ENCODE results near the gene GOLGA8T.
"Not testable (repeated sequence)": the region's sequence is repeated elsewhere in the genome, so short reads cannot be mapped to it uniquely, and the experiment has no call there.

Gene GOLGA8T

GRCh38 chr15:30134751-30135150 lies at the start of gene GOLGA8T:
Gene GOLGA8T (plus strand): TSS chr15:30135051. CDS start chr15:30135149, 98 bp downstream.
- DNase-seq (ENCODE audit: low read depth in 2 of 2) = not testable (repeated sequence)

DNA sequence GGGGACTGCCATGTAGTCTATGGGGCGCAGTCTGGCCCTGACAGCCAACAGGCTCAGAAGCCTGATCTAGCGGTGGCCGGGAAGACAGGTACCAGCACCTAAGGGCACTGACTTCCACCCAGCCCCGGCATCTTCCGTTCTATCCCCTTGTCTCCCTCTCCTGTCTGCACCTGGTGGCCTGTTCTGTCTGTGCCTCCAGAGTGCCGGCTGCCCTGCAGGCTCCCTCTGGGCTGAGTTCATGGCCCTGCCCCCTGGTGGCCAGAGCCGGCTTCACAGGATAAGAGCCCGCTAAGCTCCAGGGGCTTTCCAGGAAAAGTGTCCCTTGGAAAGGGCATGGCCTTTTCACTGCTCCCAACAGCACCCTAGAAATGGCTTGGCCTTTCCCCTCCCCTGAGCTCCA lies 37.0 kb upstream of the GOLGA8T start:
- not testable (repeated sequence) for DNase-seq (ENCODE audit: low read depth in 2 of 2)

- not testable (repeated sequence) for DNase-seq (ENCODE audit: low read depth in 2 of 2)
Observed at GRCh38 chr15:30102890-30103289, 32.0 kb upstream of the GOLGA8T start.

DNA sequence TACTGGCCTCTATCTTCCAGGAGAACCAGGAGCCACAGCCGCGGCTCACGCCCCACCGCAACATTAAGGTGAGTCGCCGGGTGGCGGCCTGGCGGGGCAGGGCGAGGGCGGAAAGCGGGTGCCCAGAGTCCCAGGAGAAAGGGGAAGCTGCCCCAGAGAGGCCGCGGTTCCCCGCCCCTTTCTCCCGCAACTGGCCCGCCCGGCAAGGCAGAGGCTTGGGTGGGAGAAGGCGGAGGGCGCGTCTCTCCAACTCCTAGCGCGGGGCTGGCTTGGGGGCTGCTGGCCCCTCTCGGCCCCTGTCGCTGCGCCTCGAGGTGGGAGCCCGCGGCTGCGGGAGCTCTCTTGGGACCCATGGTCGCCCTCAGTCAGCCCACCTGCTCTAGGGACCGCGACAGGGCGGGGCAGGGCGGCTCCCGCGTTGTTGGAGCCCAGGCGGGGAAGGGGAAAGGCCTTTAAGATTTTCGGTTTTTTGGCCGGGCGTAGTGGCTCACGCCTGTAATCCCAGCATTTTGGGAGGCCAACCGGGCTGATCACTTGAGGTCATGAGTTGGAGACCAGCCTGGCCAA lies 30.8 kb upstream of the GOLGA8T start:
- DNase-seq (ENCODE audit: low read depth in 2 of 2) = not testable (repeated sequence)

GRCh38 chr15:30110591-30110990 lies 24.3 kb upstream of the GOLGA8T start:
- DNase-seq (ENCODE audit: low read depth in 2 of 2) = not testable (repeated sequence)

DNA sequence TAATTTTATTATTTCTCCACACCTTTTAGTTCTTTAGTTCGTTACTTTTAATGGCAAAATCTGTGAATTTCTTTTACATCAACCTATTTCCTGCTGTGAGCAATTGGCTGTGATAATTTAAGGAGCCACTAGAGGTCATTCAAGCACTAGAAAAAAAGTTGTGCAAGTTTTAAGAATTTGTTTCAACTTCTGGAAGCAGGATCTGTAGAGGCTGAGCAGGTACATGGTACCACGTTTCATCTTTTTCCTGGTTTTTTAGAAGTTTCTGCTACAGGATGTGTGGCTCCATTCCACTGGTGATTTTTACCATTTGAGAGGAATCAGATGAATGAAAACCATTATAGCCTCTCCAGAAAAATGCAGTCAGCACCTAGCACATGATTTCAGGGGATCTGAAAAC lies 4.8 kb upstream of the GOLGA8T start:
- DNase-seq (ENCODE audit: low read depth in 2 of 2) = not testable (repeated sequence)

DNA sequence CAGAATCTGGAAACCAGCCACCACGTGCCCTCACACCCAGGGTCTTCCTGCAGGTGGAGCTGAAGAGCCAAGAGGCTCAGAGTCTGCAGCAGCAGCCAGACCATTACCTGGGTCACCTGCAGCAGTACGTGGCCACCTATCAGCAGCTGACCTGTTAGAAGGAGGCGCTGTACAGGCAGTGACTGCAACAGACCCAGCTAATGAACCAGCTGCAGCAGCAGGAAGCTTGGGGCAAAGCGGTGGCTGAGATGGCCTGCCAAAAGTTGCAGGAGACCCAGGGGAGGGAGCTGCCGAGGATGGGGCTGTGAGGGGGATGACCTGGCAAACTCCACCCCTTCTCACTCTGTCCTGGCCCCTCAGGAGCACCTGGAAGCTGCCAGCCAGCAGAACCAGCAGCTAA lies 8.4 kb downstream of the GOLGA8T start:
- DNase-seq (ENCODE audit: low read depth in 2 of 2) = not testable (repeated sequence)

GRCh38 chr15:30149891-30150290 lies 15.0 kb downstream of the GOLGA8T start:
- not testable (repeated sequence) for DNase-seq (ENCODE audit: low read depth in 2 of 2)

- not testable (repeated sequence) for DNase-seq (ENCODE audit: low read depth in 2 of 2)
Observed at GRCh38 chr15:30162479-30163357, 27.9 kb downstream of the GOLGA8T start.

DNA sequence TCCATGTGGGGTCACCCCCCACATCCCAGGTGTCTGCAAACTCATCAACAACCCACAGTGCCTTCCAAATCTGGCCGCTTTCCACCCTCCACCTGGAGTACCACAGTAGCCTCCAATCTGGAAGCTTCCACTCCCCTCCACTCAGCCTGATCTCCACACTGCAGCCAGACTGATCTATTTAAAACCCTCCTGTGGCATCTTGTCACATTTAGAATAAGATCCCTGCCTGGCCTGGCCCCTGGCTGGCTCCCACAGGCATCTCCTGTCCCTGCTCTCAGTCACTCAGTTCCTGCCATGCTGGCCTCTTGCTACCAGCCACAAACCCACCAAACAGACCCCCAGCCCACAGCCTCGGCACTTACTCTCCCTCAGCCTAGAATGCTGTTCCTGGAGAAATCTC lies 28.9 kb downstream of the GOLGA8T start:
- not testable (repeated sequence) for DNase-seq (ENCODE audit: low read depth in 2 of 2)

DNA sequence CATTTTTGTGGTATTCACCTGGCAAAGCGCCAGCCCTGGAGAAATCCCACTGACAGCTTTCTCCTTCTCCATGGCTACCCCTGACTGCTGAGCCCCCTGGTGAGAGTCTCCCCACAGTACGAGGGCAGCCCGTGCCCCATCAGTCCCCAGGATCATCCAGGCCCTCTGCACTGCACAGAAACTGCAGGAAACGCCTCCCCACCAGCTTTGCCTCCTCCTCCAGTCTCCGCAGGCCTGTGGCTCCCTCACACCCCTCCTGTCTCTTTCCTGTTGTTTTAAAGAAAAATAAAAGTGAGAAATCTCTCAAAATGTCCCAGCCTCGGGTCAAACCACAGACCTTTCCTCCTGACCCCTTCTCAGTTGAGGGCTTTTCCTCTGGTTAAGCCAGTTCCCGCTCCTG lies 29.4 kb downstream of the GOLGA8T start:
- not testable (repeated sequence) for DNase-seq (ENCODE audit: low read depth in 2 of 2)

DNA sequence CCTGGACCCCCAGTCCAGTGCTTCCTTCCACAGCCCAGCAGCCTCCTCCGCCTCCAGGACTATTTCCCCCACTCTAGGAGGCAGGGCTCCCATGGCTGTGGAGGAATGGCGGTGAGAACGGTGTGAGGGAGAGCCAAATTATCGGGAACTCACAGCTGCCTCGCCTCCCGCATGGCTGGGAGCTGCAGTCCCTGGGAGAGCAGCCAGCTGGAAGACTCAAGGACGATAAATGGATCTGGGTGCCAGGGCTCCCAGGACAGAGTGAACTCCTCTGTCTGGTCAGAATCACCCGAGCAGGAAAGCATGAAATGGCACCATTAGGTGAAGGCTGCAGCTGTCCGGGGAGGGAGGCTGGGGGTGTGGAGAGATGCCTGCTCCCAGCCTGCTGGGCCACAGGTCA lies 32.6 kb downstream of the GOLGA8T start:
- not testable (repeated sequence) for DNase-seq (ENCODE audit: low read depth in 2 of 2)

GRCh38 chr15:30167886-30168285 lies 33.0 kb downstream of the GOLGA8T start:
- DNase-seq (ENCODE audit: low read depth in 2 of 2) = not testable (repeated sequence)

DNA sequence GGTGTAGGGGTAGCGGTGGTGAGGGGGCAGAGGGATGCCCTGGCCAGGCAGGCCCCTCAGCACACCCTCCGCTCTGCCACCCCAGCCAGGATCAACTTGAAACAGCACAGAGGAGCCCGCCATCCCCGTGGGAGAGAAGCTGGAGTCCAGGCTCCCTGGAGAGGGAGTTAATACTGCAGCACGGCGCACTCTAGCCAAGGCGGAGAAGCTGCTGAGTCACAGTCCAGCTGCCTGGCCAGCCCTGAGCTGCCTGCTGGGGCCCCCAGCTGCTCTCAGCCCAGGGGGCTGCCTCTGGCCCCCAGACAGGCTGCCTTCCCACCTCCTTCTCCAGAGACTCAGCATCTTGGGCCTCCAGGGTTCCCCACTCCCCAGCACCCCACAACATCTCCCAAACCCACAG lies 36.6 kb downstream of the GOLGA8T start:
- not testable (repeated sequence) for DNase-seq (ENCODE audit: low read depth in 2 of 2)

DNA sequence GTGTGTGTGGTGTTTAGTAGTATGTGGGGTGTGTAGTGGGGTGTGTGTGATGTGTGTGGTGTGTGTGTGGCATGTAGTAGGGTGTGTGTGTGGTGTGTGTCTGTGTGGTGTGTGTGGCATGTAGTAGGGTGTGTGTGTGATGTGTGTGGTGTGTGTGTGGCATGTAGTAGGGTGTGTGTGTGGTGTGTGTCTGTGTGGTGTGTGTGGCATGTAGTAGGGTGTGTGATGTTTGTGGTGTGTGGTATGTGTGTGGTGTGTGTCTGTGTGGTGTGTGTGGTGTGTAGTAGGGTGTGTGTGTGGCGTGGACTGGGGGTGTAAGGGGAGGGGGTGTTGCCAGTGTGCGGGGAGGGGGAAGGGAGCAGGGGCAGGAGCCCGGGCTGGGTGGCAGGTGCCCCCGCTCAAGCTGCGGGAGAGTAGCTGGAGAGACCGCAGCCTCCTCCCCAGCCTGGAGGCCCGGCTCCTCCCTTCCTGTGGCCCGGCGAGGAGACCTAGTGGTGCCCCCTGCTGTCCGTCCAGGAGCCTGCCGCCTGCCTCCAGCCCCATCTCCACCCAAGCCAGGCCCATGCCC lies 38.3 kb downstream of the GOLGA8T start:
- DNase-seq (ENCODE audit: low read depth in 2 of 2) = peak; percentile 67 to 73

DNA sequence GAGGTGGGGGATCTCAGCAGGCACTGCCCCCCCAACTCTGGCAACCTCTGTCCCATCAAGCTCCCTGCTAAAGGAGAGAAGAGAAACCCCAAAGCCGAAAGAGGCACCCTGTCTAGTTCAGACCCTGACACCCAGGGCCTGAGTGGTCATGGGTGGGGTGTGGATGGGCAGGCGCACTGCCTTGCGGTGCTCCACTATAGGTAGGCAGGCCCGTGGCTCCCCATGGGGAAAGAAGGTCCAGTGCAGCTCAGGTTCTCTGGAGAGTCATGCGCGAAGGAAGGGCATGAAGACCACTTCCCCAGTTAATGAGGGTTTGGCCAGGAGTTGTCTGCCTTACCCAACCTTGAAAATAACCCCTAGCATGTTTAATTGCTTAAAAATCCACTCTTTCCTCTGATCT lies 40.4 kb downstream of the GOLGA8T start:
- not testable (repeated sequence) for DNase-seq (ENCODE audit: low read depth in 2 of 2)

DNA sequence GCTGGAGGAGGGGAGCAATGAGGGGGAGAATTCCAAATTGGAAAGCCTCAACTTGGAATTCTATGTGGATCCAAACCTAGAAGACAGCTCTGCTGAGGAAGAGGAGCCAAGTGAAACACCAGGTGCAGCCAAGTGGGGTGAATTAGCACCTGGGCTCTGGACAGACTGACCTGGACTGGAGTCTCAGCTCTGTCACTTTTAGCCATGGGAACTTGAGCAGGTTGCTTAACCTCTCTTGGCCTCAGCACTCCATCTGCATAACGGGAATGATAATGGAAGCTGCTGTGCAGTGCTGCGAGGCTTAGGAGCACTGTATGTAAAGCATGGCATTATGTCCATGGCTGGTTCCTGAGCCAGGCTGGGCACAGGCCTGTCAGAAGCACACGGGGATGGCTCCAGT lies 41.8 kb downstream of the GOLGA8T start:
- DNase-seq (ENCODE audit: low read depth in 2 of 2) = not testable (repeated sequence)

DNA sequence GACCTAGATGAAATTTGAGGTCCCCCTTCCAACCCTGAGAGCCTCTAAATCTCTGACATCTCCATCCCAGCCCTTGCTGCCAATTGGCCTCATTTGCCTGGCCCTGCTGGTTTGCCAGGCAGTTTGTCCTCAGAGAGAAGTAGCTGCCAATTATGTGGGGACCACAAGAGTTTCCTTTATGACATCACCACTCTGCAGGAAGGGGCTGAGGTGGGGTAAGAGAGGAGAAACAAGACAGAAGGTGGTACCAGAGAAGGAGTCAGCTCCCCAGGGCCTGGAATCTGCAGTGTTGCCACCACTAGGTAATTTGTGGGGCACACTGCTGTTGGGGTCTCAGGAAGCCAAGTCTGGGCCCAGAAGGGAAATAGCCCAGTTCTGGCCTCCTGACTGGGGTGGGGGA lies 45.0 kb downstream of the GOLGA8T start:
- DNase-seq (ENCODE audit: low read depth in 2 of 2) = not testable (repeated sequence)

DNA sequence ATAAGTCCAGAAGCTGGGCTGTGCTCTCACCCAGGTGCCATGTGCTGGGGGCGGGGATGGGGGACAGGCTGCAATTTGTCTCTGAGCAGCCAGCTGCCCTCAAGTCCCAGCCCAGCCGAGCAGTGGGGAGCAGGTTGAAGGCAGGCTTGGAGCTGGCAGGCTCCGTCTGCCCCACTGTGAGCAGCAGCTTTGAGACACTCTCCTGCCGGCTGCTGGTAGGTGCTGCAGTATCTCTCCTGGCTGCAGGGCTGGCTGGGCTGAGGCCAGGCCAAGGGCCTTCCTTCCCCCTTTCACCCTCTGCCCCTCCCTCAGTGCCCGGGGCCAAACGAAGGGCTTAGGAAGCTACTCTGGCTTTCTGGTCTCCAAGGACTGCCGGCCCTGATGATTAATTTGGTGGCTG lies 50.6 kb downstream of the GOLGA8T start:
- not testable (repeated sequence) for DNase-seq (ENCODE audit: low read depth in 2 of 2)

- not testable (repeated sequence) for DNase-seq (ENCODE audit: low read depth in 2 of 2)
Observed at GRCh38 chr15:30187429-30187828, 52.6 kb downstream of the GOLGA8T start.

GRCh38 chr15:30189754-30190153 lies 54.9 kb downstream of the GOLGA8T start:
- not testable (repeated sequence) for DNase-seq (ENCODE audit: low read depth in 2 of 2)

DNA sequence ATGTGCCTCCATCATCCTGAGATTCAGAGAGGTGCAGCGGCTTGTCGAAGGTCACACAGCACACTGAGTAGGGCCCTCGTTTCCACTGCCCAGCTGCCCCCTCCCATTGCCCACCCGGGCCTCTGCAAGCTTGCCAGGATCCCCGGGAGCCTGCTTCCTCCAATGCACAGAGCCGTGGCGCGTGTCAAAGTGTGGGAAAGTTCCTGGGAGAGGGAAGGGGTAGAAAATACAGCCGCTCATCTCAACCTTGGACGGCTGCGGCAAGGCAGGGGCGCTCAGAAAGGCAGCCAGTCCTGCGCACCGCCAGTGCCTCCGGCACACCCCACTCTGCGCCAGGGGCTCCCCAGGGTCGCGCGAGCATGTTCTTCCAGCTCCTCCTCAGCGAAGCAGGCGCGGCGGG lies 56.3 kb downstream of the GOLGA8T start:
- DNase-seq (ENCODE audit: low read depth in 2 of 2) = not testable (repeated sequence)

DNA sequence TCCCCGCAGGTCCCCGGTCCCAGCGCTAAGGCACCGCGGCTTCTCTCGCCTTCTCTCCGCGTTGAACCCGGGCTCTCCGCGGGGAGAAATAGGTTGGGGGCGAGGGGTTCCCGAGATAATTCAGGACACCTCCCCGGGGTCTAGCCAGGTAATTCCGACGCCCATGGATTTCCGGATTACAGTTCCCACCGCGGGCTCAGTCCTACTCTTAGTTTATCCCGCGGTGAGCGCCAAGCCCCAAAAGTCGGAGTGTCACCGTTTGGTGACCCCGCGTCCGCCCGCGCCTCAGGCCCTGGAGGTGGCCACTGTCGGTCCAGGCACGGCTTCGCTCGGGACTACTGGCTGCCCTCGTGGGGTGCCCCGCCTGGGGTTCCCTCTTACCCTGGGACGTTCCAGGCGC lies 56.8 kb downstream of the GOLGA8T start:
- DNase-seq (ENCODE audit: low read depth in 2 of 2) = not testable (repeated sequence)

Data from stimulated activated CD4-positive, alpha-beta T cell treated with anti-CD3 and anti-CD28 coated beads, Interleukin-4, amount 100 ng/mL, for 48 hours (primary cell).